WTC11 (cell line): ENCODE results near the gene MKS1.

Source experiments
- ESRRA ChIP-seq: sonication (generic); formaldehyde crosslinking; IDR thresholded peaks from 2 replicates; pipeline ENCODE4 v1.8.1; 2022; ENCODE audit warnings: mild to moderate bottlenecking, missing genetic modification reagents, borderline replicate concordance
- FOXP1 ChIP-seq: sonication (generic); formaldehyde crosslinking; IDR thresholded peaks from 2 replicates; pipeline ENCODE4 v1.8.0; 2022; ENCODE audit warnings: missing genetic modification reagents, mild to moderate bottlenecking, moderate library complexity, borderline replicate concordance
- JAZF1 ChIP-seq: fragments of 250-450 bp; sonication (Bioruptor Pico); IDR thresholded peaks from 2 replicates; pipeline ENCODE4 v1.9.0; 2021; ENCODE audit warnings: moderate library complexity, mild to moderate bottlenecking, inconsistent platforms
- MYBL2 ChIP-seq: sonication (generic); formaldehyde crosslinking; IDR thresholded peaks from 2 replicates; pipeline ENCODE4 v1.8.1; 2023; ENCODE audit warnings: mild to moderate bottlenecking, moderate library complexity, missing genetic modification reagents
- SP1 ChIP-seq: sonication (generic); formaldehyde crosslinking; conservative IDR thresholded peaks from 2 replicates; pipeline ENCODE4 v1.8.1; 2022; ENCODE audit warnings: missing genetic modification reagents
- TF ChIP-seq, protein P1 (sequence below): sonication (generic); formaldehyde crosslinking; conservative IDR thresholded peaks from 2 replicates; pipeline ENCODE4 v1.8.1; 2022; ENCODE audit warnings: mild to moderate bottlenecking, missing genetic modification reagents
- TF ChIP-seq, protein P2 (sequence below): fragments of 200-600 bp; IDR thresholded peaks from 2 replicates; pipeline ENCODE4 v1.8.0; 2022; ENCODE audit warnings: antibody characterized with exemption
- TF ChIP-seq, protein P3 (sequence below): sonication (generic); formaldehyde crosslinking; IDR thresholded peaks from 2 replicates; pipeline ENCODE4 v1.8.1; 2023; ENCODE audit warnings: mild to moderate bottlenecking, moderate library complexity, missing genetic modification reagents
- TF ChIP-seq, protein P4 (sequence below): sonication (generic); formaldehyde crosslinking; IDR thresholded peaks from 2 replicates; pipeline ENCODE4 v1.8.1; 2022; ENCODE audit warnings: low read depth, missing genetic modification reagents, borderline replicate concordance
- TF ChIP-seq, protein P5 (sequence below): sonication (generic); formaldehyde crosslinking; IDR thresholded peaks from 2 replicates; pipeline ENCODE4 v1.8.1; 2022; ENCODE audit warnings: missing genetic modification reagents, borderline replicate concordance
- TF ChIP-seq, protein P6 (sequence below): sonication (generic); formaldehyde crosslinking; IDR thresholded peaks from 2 replicates; pipeline ENCODE4 v1.8.0; 2022; ENCODE audit warnings: mild to moderate bottlenecking, missing genetic modification reagents
- TF ChIP-seq, protein P7 (sequence below): sonication (generic); formaldehyde crosslinking; IDR thresholded peaks from 2 replicates; pipeline ENCODE4 v1.8.1; 2023; ENCODE audit warnings: mild to moderate bottlenecking, missing genetic modification reagents, moderate library complexity

DNA sequence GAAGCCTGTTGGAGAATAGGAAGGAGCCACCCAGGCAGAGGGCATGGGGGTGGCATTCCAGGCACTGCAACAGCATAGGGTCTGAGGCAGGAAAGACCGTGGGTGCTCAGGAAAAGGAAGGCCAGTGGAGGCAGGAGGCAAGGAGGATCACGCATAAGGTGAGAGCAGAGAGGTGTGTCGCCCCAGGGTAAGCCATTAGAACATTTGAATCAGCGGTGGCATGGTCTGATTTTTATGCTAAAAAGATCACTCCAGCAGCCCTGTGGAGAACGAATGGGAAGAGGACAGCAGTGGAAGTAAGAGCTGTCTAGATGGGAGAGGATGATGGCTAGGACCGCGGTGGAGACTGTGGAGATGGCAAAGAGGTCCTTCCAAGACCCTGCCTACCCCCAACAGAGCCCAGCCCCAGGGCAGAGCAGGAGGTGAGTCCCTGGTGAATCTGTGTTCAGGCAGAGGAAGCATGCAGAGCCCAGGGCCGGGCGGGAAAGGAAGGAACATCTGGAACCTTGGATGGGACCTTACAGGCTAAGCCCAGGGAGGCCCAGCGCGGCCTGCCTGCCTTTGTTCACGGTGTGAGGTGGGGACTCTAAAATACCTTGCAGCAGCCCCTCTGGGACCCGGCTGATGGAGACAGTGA is 27.2 kb upstream of the MKS1 start:
- TF ChIP-seq, protein P1, sequence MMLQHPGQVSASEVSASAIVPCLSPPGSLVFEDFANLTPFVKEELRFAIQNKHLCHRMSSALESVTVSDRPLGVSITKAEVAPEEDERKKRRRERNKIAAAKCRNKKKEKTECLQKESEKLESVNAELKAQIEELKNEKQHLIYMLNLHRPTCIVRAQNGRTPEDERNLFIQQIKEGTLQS (CRISPR knock-in tag) = no peak
- TF ChIP-seq, protein P2, sequence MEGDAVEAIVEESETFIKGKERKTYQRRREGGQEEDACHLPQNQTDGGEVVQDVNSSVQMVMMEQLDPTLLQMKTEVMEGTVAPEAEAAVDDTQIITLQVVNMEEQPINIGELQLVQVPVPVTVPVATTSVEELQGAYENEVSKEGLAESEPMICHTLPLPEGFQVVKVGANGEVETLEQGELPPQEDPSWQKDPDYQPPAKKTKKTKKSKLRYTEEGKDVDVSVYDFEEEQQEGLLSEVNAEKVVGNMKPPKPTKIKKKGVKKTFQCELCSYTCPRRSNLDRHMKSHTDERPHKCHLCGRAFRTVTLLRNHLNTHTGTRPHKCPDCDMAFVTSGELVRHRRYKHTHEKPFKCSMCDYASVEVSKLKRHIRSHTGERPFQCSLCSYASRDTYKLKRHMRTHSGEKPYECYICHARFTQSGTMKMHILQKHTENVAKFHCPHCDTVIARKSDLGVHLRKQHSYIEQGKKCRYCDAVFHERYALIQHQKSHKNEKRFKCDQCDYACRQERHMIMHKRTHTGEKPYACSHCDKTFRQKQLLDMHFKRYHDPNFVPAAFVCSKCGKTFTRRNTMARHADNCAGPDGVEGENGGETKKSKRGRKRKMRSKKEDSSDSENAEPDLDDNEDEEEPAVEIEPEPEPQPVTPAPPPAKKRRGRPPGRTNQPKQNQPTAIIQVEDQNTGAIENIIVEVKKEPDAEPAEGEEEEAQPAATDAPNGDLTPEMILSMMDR = no peak
- TF ChIP-seq MYBL2 (no peak), FOXP1 (CRISPR knock-in tag) (no peak), ESRRA (no peak), JAZF1 (CRISPR knock-in tag) (no peak), SP1 (CRISPR knock-in tag) (no peak)
- TF ChIP-seq, protein P3, sequence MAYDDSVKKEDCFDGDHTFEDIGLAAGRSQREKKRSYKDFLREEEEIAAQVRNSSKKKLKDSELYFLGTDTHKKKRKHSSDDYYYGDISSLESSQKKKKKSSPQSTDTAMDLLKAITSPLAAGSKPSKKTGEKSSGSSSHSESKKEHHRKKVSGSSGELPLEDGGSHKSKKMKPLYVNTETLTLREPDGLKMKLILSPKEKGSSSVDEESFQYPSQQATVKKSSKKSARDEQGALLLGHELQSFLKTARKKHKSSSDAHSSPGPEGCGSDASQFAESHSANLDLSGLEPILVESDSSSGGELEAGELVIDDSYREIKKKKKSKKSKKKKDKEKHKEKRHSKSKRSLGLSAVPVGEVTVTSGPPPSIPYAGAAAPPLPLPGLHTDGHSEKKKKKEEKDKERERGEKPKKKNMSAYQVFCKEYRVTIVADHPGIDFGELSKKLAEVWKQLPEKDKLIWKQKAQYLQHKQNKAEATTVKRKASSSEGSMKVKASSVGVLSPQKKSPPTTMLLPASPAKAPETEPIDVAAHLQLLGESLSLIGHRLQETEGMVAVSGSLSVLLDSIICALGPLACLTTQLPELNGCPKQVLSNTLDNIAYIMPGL (CRISPR knock-in tag) = no peak
- TF ChIP-seq, protein P4, sequence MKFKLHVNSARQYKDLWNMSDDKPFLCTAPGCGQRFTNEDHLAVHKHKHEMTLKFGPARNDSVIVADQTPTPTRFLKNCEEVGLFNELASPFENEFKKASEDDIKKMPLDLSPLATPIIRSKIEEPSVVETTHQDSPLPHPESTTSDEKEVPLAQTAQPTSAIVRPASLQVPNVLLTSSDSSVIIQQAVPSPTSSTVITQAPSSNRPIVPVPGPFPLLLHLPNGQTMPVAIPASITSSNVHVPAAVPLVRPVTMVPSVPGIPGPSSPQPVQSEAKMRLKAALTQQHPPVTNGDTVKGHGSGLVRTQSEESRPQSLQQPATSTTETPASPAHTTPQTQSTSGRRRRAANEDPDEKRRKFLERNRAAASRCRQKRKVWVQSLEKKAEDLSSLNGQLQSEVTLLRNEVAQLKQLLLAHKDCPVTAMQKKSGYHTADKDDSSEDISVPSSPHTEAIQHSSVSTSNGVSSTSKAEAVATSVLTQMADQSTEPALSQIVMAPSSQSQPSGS (CRISPR knock-in tag) = no peak
- TF ChIP-seq, protein P5, sequence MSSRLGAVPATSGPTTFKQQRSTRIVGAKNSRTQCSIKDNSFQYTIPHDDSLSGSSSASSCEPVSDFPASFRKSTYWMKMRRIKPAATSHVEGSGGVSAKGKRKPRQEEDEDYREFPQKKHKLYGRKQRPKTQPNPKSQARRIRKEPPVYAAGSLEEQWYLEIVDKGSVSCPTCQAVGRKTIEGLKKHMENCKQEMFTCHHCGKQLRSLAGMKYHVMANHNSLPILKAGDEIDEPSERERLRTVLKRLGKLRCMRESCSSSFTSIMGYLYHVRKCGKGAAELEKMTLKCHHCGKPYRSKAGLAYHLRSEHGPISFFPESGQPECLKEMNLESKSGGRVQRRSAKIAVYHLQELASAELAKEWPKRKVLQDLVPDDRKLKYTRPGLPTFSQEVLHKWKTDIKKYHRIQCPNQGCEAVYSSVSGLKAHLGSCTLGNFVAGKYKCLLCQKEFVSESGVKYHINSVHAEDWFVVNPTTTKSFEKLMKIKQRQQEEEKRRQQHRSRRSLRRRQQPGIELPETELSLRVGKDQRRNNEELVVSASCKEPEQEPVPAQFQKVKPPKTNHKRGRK = no peak
- TF ChIP-seq, protein P6, sequence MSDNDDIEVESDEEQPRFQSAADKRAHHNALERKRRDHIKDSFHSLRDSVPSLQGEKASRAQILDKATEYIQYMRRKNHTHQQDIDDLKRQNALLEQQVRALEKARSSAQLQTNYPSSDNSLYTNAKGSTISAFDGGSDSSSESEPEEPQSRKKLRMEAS (CRISPR knock-in tag) = no peak
- TF ChIP-seq, protein P7, sequence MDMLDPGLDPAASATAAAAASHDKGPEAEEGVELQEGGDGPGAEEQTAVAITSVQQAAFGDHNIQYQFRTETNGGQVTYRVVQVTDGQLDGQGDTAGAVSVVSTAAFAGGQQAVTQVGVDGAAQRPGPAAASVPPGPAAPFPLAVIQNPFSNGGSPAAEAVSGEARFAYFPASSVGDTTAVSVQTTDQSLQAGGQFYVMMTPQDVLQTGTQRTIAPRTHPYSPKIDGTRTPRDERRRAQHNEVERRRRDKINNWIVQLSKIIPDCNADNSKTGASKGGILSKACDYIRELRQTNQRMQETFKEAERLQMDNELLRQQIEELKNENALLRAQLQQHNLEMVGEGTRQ = no peak
